Fibroblast of the conjunctiva (primary cell): ENCODE measurements around the gene PHOX2B.
"Not testable (repeated sequence)": the region's sequence is repeated elsewhere in the genome, so short reads cannot be mapped to it uniquely, and the experiment has no call there.

Experiments used
- DNase-seq: peaks from one replicate; pipeline ENCODE4 v3.0.0-alpha.2; 2010; ENCODE audit warnings: low read depth

Gene PHOX2B

DNA sequence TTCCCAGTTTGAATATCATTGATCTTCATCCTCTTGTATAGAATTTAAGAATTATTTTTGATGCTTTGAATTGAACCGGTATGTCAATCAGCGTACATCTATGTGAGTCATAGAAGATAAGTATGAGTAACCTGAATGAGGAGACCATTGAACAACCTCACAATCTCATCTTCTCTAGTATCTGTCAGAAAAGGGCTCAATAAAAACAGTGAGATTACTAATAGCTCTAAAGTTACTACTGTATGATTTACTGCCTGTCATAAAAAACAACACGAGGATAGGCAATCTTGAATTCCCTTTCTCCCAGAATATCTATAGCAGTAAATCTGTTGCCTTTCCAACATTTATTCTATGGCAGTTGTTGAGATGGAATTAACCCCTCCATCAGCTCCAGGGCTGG lies 36.1 kb downstream of the PHOX2B start:
- DNase-seq: no peak

DNA sequence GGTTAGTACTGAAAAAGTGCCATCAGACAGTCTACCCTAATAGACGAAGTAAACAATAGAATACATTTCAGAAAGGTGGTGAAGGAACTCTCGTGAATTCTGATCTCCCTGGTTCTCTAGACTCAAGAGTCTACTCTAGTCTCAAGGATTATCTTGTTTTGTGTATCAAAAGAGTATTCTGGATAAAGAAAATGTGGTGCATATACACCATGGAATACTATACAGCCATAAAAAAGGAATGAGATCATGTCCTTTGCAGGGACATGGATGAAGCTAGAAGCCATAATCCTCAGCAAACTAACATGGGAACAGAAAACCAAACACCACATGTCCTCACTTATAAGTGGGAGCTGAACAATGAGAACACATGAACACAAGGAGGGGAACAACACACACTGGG lies 36.9 kb downstream of the PHOX2B start:
- DNase-seq: not testable (repeated sequence)

DNA sequence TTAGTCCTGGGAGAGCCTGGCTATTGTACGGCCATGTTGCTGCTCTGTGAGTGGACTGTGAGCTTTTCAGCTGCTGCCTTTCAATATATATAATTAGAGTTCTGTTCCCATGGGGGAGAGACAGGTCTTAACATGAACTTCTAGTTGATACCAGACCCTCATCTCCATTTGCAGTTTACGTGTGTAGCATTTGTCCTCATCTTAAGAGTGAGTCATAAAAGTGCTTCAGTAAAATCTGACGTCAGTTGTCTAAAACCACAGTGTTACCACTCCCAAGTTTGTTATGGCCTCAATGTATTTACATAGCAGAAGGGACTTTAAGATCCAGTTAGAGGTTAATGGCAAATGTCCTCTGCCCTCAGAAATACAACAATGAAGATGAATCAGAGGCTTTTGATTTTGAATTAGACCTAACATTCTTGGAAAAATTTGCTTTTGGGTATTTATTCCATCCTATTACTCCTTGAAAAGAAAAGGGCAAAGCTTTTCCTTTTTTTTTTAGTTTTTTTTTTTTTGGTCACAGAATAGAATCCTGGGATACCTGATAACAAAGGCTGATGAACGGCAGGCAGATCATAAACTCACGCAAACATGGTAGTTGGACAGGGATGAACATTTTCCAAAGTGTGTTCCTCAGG lies 38.6 kb downstream of the PHOX2B start:
- DNase-seq: no peak

DNA sequence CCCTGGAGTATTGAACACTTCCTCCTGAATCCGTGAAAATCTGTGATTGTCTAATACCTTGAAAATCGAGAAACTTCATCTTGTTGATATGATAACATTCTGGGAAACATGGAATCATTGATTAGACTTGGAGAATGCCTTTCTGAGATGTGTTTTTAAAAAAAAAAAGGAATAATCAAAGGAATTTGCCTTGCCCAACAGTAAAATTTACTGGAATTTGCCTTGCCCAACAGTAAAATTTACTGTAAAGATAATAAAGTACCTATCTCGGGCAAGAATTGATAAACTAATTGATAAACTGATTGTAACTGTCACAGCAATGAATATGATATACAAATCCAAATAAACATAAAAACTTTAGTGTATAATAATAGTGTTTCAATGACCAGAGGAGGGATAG lies 44.7 kb downstream of the PHOX2B start:
- DNase-seq: no peak

DNA sequence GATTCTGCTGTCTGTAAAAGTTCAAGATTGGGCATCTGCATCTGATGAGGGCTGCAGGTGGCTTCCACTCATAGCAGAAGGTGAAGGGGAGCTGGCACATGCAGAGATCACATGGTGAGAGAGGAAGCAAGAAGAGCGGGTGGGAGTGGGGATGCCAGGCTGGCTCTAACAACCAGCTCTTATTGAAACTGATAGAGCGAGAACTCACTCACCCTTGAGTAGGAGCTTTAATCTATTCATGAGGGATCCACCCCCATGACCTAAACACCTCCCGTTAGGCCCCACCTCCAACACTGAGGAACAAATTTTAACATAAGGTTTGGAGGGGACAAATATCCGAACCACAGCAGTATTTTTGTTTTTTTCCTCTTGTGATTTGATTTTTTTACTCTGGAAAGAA lies 45.8 kb downstream of the PHOX2B start:
- no peak for DNase-seq

DNA sequence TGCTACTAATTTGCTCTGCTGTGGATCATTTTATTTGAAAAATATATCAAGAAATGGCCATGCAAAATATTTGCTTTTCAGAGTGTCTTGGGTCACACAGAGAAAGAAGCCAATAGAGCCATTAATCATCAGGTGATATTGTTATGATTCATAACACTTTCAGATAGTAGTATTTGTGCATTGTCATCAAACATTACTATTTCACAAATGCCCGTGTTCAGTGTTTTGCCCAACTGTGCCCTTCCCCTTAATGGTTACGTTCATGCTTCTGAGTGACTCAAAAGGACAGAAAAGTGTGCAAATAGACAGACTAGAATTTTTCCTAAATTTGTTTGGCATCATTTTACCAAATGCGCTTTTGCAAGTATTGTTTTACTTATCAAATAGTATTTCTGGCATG lies 46.5 kb downstream of the PHOX2B start:
- no peak for DNase-seq

DNA sequence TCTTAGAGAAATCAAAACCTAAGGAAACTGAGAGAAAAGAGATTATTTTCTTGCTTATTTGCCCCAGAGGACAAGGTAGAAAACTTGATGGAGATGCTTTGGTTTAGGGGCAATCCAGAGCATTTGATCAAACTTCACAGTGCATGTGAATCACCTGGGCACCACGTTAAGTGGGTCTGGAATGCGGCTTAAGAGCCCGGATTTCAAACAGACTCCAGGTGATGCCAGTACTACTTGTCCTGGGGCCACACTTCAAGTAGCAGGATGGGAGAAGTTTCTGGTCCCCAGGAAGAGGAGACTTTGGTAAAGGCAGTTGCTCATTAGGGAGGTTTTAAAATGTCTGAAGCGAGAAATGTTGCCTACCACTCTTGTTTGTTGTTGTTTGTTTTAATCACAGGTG lies 51.8 kb downstream of the PHOX2B start:
- no peak for DNase-seq

DNA sequence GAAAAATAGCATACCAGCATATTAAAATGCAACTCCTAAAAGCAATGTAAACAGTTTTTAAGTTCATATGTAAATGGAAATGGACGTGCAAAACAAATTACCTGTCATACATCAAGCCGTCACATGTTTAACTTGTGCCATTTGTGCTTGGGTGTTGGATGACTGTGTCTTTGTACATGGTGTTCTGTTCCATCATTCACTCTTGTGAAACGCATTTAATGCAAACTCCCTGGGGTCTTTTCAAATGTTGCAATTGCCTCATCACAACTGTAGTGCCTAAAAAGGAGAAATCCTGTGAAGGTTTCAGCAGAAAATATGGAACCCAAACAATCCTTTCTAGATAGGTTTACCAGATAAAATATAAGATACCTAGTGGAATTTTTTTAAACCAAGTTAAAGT lies 52.4 kb downstream of the PHOX2B start:
- DNase-seq: no peak
